WTC11 (cell line): Measurements from ENCODE around the gene NATD1. TPM values are rescaled to one million over a fixed set of nuclear protein-coding genes. Genes with fewer than 3 reads are reported as not detected.

Experiments used
- ATAC-seq: fragments of 200-7000 bp; cut with Tn5 transposase; 2 replicates; pipeline ENCODE4 v1.10.0; 2021; ENCODE audit warnings: mild to moderate bottlenecking, moderate library complexity
- CTCF ChIA-PET: fragments of 300-600 bp; sonication (Branson Sonifier 250); formaldehyde crosslinking; loops from one replicate; lab custom pipeline; 2021; ENCODE audit warnings: antibody characterized with exemption; lab: Charles Lee
- POLR2A ChIA-PET: fragments of 350-600 bp; sonication (Branson Sonifier 250); formaldehyde crosslinking; loops from one replicate; lab custom pipeline; 2021; ENCODE audit warnings: antibody characterized with exemption; lab: Charles Lee
- DNase-seq: peaks from one replicate; pipeline ENCODE4 v3.0.0; 2021; ENCODE audit warnings: low spot score
- H3K27ac Mint-ChIP-seq: 2 replicates; pipeline ENCODE4 v1.8.0; 2021; ENCODE audit warnings: mixed read lengths
- H3K27me3 Mint-ChIP-seq: 2 replicates; pipeline ENCODE4 v1.8.0; 2021; ENCODE audit warnings: low read depth, mild to moderate bottlenecking, moderate library complexity, mixed read lengths
- H3K36me3 Mint-ChIP-seq: 2 replicates; pipeline ENCODE4 v1.8.0; 2021; ENCODE audit warnings: mixed read lengths
- H3K4me1 Mint-ChIP-seq: 2 replicates; pipeline ENCODE4 v1.8.0; 2022; ENCODE audit warnings: mixed read lengths
- H3K4me3 Mint-ChIP-seq: 2 replicates; pipeline ENCODE4 v1.8.0; 2021; ENCODE audit warnings: mild to moderate bottlenecking, moderate library complexity, mixed read lengths
- H3K9me3 Mint-ChIP-seq: 2 replicates; pipeline ENCODE4 v1.8.0; 2021; ENCODE audit warnings: mixed read lengths
- ATF1 ChIP-seq: sonication (generic); formaldehyde crosslinking; IDR thresholded peaks from 2 replicates; pipeline ENCODE4 v1.8.1; 2023; ENCODE audit warnings: mild to moderate bottlenecking, moderate library complexity, missing genetic modification reagents
- FOXP1 ChIP-seq: sonication (generic); formaldehyde crosslinking; IDR thresholded peaks from 2 replicates; pipeline ENCODE4 v1.8.0; 2022; ENCODE audit warnings: missing genetic modification reagents, mild to moderate bottlenecking, moderate library complexity, borderline replicate concordance
- MXD4 ChIP-seq: fragments of 250-450 bp; sonication (Bioruptor Pico); IDR thresholded peaks from 2 replicates; pipeline ENCODE4 v1.8.0; 2021; ENCODE audit warnings: mild to moderate bottlenecking, moderate library complexity, borderline replicate concordance
- MYBL2 ChIP-seq: sonication (generic); formaldehyde crosslinking; IDR thresholded peaks from 2 replicates; pipeline ENCODE4 v1.8.1; 2023; ENCODE audit warnings: mild to moderate bottlenecking, moderate library complexity, missing genetic modification reagents
- OVOL2 ChIP-seq: fragments of 250-450 bp; sonication (Bioruptor Pico); IDR thresholded peaks from 2 replicates; pipeline ENCODE4 v1.9.0; 2021; ENCODE audit warnings: mild to moderate bottlenecking, borderline replicate concordance
- RORB ChIP-seq: fragments of 250-450 bp; sonication (Bioruptor Pico); IDR thresholded peaks from 2 replicates; pipeline ENCODE4 v1.9.0; 2021; ENCODE audit warnings: mild to moderate bottlenecking
- TEAD1 ChIP-seq: sonication (generic); formaldehyde crosslinking; IDR thresholded peaks from 2 replicates; pipeline ENCODE4 v1.8.0; 2022; ENCODE audit warnings: mild to moderate bottlenecking, missing genetic modification reagents
- TEAD4 ChIP-seq: sonication (generic); formaldehyde crosslinking; IDR thresholded peaks from 2 replicates; pipeline ENCODE4 v1.8.0; 2022; ENCODE audit warnings: mild to moderate bottlenecking, missing genetic modification reagents
- ZNF396 ChIP-seq: fragments of 250-450 bp; sonication (Bioruptor Pico); IDR thresholded peaks from 2 replicates; pipeline ENCODE4 v1.8.0; 2021; ENCODE audit warnings: mild to moderate bottlenecking, moderate library complexity, borderline replicate concordance
- total RNA-seq: library from RNA; stranded (reverse); gene quantifications from 3 replicates; pipeline ENCODE4 v1.2.3, GENCODE V29; 2021
- TF ChIP-seq, protein P1 (sequence below): sonication (generic); formaldehyde crosslinking; IDR thresholded peaks from 2 replicates; pipeline ENCODE4 v1.8.0; 2022; ENCODE audit warnings: mild to moderate bottlenecking, missing genetic modification reagents
- TF ChIP-seq, protein P2 (sequence below): sonication (generic); formaldehyde crosslinking; IDR thresholded peaks from 2 replicates; pipeline ENCODE4 v1.8.0; 2022; ENCODE audit warnings: mild to moderate bottlenecking, missing genetic modification reagents
- TF ChIP-seq, protein P3 (sequence below): sonication (generic); formaldehyde crosslinking; IDR thresholded peaks from 2 replicates; pipeline ENCODE4 v1.8.1; 2023; ENCODE audit warnings: mild to moderate bottlenecking, missing genetic modification reagents
- TF ChIP-seq, protein P4 (sequence below): sonication (generic); formaldehyde crosslinking; IDR thresholded peaks from 2 replicates; pipeline ENCODE4 v1.8.0; 2022; ENCODE audit warnings: missing genetic modification reagents
- TF ChIP-seq, protein P5 (sequence below): sonication (generic); formaldehyde crosslinking; IDR thresholded peaks from 2 replicates; pipeline ENCODE4 v1.8.0; 2023; ENCODE audit warnings: mild to moderate bottlenecking, missing genetic modification reagents
- TF ChIP-seq, protein P6 (sequence below): sonication (generic); formaldehyde crosslinking; IDR thresholded peaks from 2 replicates; pipeline ENCODE4 v1.8.0; 2023; ENCODE audit warnings: missing genetic modification reagents, mild to moderate bottlenecking, borderline replicate concordance

Gene NATD1
- total RNA-seq, 1 experiment from 2014 or later = 10.1 TPM

DNA sequence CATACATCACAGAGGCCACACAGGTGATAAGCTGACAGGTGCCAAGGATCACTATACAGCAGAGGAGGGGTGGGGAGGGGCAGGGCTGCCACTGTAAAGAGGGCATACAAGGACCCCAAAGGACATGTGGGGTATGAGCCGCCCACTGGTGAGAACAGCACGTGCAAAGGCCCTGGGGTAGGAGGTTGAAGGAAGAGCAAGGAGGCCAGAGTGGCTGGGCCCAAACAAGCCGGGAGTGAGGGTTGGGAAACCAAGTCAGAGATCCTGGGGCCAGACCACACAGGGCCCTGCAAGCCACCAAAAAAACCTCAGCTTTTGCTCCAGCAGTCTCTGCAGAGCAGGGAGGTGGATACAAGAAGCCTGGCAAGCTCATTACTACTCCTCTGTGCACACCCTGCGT, 6.5 kb downstream of the NATD1 start (continued):
- TF ChIP-seq, protein P1, sequence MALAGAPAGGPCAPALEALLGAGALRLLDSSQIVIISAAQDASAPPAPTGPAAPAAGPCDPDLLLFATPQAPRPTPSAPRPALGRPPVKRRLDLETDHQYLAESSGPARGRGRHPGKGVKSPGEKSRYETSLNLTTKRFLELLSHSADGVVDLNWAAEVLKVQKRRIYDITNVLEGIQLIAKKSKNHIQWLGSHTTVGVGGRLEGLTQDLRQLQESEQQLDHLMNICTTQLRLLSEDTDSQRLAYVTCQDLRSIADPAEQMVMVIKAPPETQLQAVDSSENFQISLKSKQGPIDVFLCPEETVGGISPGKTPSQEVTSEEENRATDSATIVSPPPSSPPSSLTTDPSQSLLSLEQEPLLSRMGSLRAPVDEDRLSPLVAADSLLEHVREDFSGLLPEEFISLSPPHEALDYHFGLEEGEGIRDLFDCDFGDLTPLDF (CRISPR knock-in tag) = no peak

DNA sequence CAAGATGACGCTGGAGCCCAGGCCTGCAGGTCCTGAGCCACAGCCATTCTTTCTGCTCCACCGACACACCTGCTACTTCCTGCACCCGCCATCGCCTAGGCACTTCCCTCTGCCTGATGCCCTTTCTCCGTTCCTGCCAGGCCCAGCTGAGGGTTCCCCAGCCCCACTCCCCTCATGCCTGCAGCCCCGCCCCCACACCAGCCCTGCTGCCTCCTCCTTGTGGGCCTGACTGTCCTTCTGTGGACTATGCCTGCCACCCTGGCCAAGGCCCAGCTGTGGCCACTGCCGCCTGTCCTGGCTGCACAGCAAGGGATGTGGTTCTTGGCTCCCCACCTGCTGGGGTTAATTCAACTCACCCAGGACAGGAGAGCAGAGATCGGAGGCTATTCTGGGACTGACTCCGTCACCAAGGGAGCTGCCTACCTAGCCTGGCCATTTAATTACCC, 7.5 kb downstream of the NATD1 start:
- H3K4me1 Mint-ChIP-seq = peaks cover 13% of the 10 kb centered on the region
- peak overlapping the region; percentile 27; the same call in 1 of the 2 replicates for H3K27ac Mint-ChIP-seq
- CTCF ChIA-PET = no interaction called here
- TF ChIP-seq, protein P2, sequence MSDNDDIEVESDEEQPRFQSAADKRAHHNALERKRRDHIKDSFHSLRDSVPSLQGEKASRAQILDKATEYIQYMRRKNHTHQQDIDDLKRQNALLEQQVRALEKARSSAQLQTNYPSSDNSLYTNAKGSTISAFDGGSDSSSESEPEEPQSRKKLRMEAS (CRISPR knock-in tag) = no peak
- TF ChIP-seq ATF1 (CRISPR knock-in tag) = no peak
- TF ChIP-seq TEAD1 (CRISPR knock-in tag) = no peak
- TF ChIP-seq, protein P3, sequence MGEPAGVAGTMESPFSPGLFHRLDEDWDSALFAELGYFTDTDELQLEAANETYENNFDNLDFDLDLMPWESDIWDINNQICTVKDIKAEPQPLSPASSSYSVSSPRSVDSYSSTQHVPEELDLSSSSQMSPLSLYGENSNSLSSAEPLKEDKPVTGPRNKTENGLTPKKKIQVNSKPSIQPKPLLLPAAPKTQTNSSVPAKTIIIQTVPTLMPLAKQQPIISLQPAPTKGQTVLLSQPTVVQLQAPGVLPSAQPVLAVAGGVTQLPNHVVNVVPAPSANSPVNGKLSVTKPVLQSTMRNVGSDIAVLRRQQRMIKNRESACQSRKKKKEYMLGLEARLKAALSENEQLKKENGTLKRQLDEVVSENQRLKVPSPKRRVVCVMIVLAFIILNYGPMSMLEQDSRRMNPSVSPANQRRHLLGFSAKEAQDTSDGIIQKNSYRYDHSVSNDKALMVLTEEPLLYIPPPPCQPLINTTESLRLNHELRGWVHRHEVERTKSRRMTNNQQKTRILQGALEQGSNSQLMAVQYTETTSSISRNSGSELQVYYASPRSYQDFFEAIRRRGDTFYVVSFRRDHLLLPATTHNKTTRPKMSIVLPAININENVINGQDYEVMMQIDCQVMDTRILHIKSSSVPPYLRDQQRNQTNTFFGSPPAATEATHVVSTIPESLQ (CRISPR knock-in tag) = no peak
- no peak for TF ChIP-seq ZNF396 (CRISPR knock-in tag)
- TF ChIP-seq, protein P4, sequence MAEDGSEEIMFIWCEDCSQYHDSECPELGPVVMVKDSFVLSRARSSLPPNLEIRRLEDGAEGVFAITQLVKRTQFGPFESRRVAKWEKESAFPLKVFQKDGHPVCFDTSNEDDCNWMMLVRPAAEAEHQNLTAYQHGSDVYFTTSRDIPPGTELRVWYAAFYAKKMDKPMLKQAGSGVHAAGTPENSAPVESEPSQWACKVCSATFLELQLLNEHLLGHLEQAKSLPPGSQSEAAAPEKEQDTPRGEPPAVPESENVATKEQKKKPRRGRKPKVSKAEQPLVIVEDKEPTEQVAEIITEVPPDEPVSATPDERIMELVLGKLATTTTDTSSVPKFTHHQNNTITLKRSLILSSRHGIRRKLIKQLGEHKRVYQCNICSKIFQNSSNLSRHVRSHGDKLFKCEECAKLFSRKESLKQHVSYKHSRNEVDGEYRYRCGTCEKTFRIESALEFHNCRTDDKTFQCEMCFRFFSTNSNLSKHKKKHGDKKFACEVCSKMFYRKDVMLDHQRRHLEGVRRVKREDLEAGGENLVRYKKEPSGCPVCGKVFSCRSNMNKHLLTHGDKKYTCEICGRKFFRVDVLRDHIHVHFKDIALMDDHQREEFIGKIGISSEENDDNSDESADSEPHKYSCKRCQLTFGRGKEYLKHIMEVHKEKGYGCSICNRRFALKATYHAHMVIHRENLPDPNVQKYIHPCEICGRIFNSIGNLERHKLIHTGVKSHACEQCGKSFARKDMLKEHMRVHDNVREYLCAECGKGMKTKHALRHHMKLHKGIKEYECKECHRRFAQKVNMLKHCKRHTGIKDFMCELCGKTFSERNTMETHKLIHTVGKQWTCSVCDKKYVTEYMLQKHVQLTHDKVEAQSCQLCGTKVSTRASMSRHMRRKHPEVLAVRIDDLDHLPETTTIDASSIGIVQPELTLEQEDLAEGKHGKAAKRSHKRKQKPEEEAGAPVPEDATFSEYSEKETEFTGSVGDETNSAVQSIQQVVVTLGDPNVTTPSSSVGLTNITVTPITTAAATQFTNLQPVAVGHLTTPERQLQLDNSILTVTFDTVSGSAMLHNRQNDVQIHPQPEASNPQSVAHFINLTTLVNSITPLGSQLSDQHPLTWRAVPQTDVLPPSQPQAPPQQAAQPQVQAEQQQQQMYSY = peak; percentile 61; the same call in 1 of the 2 replicates
- no peak for TF ChIP-seq RORB (CRISPR knock-in tag)
- TF ChIP-seq MYBL2 (CRISPR knock-in tag) = no peak
- no peaks in the 10 kb centered on the region for H3K27me3 Mint-ChIP-seq
- no peak for DNase-seq
- no peak for ATAC-seq
- no peaks in the 10 kb centered on the region for H3K36me3 Mint-ChIP-seq
- H3K4me3 Mint-ChIP-seq = no peak overlapping the region
- POLR2A ChIA-PET = no interaction called here
- H3K9me3 Mint-ChIP-seq = no peaks in the 10 kb centered on the region

DNA sequence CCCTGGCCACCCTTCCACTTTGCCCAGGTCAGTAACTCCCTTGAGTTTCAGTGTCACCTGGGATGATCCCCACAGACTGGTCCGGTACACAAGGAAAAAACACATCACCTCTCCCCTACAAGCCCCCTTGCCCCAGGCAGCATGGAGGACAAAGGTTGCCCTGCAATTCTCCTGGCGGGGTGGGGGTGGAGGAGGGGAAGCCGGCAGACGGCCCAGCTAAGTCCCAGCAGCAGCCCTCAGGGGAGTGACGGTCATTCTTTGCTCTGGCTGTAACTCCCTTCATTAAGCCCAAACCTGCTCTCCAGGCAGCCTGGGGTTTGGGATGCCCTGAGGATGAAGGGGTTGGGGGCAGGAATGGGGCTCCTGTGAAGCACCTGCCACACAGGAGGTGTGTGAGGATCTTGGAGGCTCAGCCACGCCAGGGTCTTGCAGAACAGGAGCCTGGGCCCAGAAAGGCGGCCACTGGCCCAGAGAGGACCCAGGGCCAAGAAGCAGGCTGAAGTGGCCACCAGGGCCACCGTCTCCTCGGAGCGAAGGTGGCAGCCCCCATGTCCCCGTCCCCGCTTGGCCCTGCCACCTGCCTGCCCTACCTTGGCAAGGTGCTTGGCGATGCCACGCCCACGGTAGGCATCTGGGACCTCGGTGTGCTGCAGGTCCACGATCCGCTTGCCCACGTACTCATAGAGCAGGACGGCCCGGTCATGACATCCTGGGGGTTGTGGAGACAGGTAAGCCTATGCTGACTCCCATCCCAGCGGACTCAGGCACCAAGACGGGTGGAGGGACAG, 9.5 kb downstream of the NATD1 start:
- Mint-ChIP-seq H3K27ac (no peak overlapping the region), H3K4me1 (peaks cover 29% of the 10 kb centered on the region), H3K36me3 (no peaks in the 10 kb centered on the region), H3K27me3 (no peaks in the 10 kb centered on the region), H3K9me3 (no peaks in the 10 kb centered on the region), H3K4me3 (no peak overlapping the region)
- ATAC-seq (no peak), DNase-seq (no peak)
- TF ChIP-seq, protein P5, sequence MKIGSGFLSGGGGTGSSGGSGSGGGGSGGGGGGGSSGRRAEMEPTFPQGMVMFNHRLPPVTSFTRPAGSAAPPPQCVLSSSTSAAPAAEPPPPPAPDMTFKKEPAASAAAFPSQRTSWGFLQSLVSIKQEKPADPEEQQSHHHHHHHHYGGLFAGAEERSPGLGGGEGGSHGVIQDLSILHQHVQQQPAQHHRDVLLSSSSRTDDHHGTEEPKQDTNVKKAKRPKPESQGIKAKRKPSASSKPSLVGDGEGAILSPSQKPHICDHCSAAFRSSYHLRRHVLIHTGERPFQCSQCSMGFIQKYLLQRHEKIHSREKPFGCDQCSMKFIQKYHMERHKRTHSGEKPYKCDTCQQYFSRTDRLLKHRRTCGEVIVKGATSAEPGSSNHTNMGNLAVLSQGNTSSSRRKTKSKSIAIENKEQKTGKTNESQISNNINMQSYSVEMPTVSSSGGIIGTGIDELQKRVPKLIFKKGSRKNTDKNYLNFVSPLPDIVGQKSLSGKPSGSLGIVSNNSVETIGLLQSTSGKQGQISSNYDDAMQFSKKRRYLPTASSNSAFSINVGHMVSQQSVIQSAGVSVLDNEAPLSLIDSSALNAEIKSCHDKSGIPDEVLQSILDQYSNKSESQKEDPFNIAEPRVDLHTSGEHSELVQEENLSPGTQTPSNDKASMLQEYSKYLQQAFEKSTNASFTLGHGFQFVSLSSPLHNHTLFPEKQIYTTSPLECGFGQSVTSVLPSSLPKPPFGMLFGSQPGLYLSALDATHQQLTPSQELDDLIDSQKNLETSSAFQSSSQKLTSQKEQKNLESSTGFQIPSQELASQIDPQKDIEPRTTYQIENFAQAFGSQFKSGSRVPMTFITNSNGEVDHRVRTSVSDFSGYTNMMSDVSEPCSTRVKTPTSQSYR = no peak
- TF ChIP-seq FOXP1 = no peak
- no peak for TF ChIP-seq TEAD4 (CRISPR knock-in tag)
- TF ChIP-seq, protein P6, sequence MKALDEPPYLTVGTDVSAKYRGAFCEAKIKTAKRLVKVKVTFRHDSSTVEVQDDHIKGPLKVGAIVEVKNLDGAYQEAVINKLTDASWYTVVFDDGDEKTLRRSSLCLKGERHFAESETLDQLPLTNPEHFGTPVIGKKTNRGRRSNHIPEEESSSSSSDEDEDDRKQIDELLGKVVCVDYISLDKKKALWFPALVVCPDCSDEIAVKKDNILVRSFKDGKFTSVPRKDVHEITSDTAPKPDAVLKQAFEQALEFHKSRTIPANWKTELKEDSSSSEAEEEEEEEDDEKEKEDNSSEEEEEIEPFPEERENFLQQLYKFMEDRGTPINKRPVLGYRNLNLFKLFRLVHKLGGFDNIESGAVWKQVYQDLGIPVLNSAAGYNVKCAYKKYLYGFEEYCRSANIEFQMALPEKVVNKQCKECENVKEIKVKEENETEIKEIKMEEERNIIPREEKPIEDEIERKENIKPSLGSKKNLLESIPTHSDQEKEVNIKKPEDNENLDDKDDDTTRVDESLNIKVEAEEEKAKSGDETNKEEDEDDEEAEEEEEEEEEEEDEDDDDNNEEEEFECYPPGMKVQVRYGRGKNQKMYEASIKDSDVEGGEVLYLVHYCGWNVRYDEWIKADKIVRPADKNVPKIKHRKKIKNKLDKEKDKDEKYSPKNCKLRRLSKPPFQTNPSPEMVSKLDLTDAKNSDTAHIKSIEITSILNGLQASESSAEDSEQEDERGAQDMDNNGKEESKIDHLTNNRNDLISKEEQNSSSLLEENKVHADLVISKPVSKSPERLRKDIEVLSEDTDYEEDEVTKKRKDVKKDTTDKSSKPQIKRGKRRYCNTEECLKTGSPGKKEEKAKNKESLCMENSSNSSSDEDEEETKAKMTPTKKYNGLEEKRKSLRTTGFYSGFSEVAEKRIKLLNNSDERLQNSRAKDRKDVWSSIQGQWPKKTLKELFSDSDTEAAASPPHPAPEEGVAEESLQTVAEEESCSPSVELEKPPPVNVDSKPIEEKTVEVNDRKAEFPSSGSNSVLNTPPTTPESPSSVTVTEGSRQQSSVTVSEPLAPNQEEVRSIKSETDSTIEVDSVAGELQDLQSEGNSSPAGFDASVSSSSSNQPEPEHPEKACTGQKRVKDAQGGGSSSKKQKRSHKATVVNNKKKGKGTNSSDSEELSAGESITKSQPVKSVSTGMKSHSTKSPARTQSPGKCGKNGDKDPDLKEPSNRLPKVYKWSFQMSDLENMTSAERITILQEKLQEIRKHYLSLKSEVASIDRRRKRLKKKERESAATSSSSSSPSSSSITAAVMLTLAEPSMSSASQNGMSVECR (CRISPR knock-in tag) = no peak
- TF ChIP-seq OVOL2 (CRISPR knock-in tag) = no peak
- no peak for TF ChIP-seq MXD4 (CRISPR knock-in tag)
- ChIA-PET POLR2A (no interaction called here), CTCF (no interaction called here)
